Effector memory CD4-positive, alpha-beta T cell (primary cell): ENCODE measurements around the gene NATD1.

Source experiments
- DNase-seq, 3 donors: peaks; one replicate each; pipeline ENCODE4 v3.0.0-alpha.2; 2020
- H3K27ac ChIP-seq: 2 replicates; pipeline ENCODE4 v1.7.0; 2013; ENCODE audit warnings: mild to moderate bottlenecking, low read length, moderate library complexity; ENCODE audit not compliant: insufficient read depth, poor library complexity, severe bottlenecking
- H3K27me3 ChIP-seq: replicated peaks from 2 replicates; pipeline ENCODE4 v1.7.0; 2013; ENCODE audit warnings: mild to moderate bottlenecking, low read length; ENCODE audit not compliant: insufficient read depth, control insufficient read depth, poor library complexity, severe bottlenecking
- H3K36me3 ChIP-seq: 2 replicates; pipeline ENCODE4 v1.7.0; 2013; ENCODE audit warnings: mild to moderate bottlenecking, low read length, moderate library complexity; ENCODE audit not compliant: control insufficient read depth, insufficient read depth
- H3K4me1 ChIP-seq: 2 replicates; pipeline ENCODE4 v1.7.0; 2013; ENCODE audit warnings: low read length, mild to moderate bottlenecking; ENCODE audit not compliant: control insufficient read depth, insufficient read depth, poor library complexity, severe bottlenecking
- H3K4me3 ChIP-seq: 2 replicates; pipeline ENCODE4 v1.7.0; 2013; ENCODE audit warnings: low read length, low read depth, mild to moderate bottlenecking; ENCODE audit not compliant: insufficient read depth, poor library complexity, severe bottlenecking
- H3K9me3 ChIP-seq: 2 replicates; pipeline ENCODE4 v1.7.0; 2013; ENCODE audit warnings: mild to moderate bottlenecking, low read length, moderate library complexity; ENCODE audit not compliant: control insufficient read depth

The NATD1 gene

DNA sequence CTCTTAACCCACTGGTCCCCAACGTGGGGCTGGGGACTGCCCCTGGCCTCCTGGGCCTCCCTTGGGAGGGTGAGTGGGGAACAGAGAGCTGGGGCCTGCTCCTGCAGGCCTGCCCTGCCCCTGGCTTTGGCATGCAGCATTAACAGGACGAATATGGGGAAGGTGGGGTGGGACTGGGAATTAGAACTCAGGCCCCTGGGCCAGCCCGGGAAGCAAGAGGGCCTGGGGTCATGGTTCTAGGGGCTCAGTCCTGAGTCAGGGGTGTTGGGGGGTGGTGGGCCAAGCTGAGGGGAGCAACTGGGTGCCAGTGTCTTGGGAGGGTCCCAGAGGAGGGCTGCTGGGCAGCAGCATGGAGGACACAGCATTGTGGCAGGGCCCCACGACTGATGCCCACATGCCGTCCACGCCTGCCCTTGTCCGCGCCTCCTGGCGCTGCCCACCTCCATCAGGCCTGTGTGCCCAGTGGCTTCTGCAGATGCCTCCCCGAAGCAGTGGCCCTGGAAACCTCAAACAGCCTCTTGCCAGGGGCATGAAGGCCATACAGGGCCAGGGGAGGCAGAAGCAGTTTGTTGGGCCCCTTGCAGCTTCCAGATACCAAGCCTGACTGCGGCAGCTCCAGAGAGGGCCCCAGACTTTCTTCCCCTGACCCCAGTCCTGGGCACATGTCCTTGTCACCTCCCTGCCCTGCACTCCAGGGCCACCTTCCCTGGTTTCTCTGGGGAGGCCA, 36.1 kb upstream of the NATD1 start:
- H3K27ac ChIP-seq: peak overlapping the region; percentile 90
- no peak overlapping the region for H3K4me3 ChIP-seq

DNA sequence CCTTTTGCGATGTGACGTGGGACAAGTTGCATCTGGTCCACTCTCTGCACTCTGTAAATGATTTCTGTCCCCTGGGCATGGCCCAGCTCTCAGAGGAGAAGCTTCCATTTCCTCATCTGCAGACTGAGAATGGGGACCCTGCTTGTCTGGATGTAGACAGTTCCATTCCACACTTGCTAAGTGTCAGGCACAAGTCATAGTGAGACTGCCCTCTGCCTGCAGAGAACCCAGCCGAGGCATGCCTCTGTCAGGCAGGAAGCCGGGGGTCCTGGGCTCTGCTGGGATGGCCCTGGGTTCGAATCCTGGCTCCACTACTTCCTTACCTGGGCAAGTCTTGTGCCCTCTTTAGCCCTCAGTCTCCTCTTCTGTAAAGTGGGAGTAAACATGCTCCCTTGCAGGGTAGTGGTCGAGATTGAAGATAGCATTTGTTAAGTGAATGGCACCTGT, 35.4 kb upstream of the NATD1 start:
- Histone ChIP-seq H3K4me3 (peak overlapping the region; percentile 32), H3K9me3 (no peaks in the 10 kb centered on the region), H3K27me3 (no peaks in the 10 kb centered on the region), H3K27ac (peak overlapping the region; percentile 90), H3K4me1 (peaks cover 38% of the 10 kb centered on the region), H3K36me3 (no peaks in the 10 kb centered on the region)
- DNase-seq: peak in 1 of 3 donors; percentile 20

More for the DNA sequence above, 36.1 kb upstream of the NATD1 start:
- Histone ChIP-seq H3K9me3 (no peaks in the 10 kb centered on the region), H3K36me3 (no peaks in the 10 kb centered on the region), H3K4me1 (peaks cover 34% of the 10 kb centered on the region), H3K27me3 (no peaks in the 10 kb centered on the region)
- no peak for DNase-seq

GRCh38 chr17:21287703-21288449, 34.7 kb upstream of the NATD1 start:
- Histone ChIP-seq H3K27ac (peak overlapping the region; percentile 90), H3K4me1 (peaks cover 42% of the 10 kb centered on the region), H3K4me3 (peak overlapping the region; percentile 78), H3K27me3 (no peaks in the 10 kb centered on the region), H3K36me3 (no peaks in the 10 kb centered on the region), H3K9me3 (no peaks in the 10 kb centered on the region)
- peak; percentile 94 to 97 (median 96) for DNase-seq

- no peaks in the 10 kb centered on the region for H3K36me3 ChIP-seq
- no peak for DNase-seq
- H3K27ac ChIP-seq: peak overlapping the region; percentile 90
- peak overlapping the region; percentile 78 for H3K4me3 ChIP-seq
- no peaks in the 10 kb centered on the region for H3K27me3 ChIP-seq
- no peaks in the 10 kb centered on the region for H3K9me3 ChIP-seq
- peaks cover 42% of the 10 kb centered on the region for H3K4me1 ChIP-seq
Observed at GRCh38 chr17:21286909-21287702, 33.9 kb upstream of the NATD1 start.

GRCh38 chr17:21286066-21286770, 33.0 kb upstream of the NATD1 start:
- no peaks in the 10 kb centered on the region for H3K27me3 ChIP-seq
- H3K4me3 ChIP-seq: peak overlapping the region; percentile 78
- peak overlapping the region; percentile 90 for H3K27ac ChIP-seq
- no peaks in the 10 kb centered on the region for H3K9me3 ChIP-seq
- H3K4me1 ChIP-seq: peaks cover 42% of the 10 kb centered on the region
- no peak for DNase-seq
- H3K36me3 ChIP-seq: no peaks in the 10 kb centered on the region

DNA sequence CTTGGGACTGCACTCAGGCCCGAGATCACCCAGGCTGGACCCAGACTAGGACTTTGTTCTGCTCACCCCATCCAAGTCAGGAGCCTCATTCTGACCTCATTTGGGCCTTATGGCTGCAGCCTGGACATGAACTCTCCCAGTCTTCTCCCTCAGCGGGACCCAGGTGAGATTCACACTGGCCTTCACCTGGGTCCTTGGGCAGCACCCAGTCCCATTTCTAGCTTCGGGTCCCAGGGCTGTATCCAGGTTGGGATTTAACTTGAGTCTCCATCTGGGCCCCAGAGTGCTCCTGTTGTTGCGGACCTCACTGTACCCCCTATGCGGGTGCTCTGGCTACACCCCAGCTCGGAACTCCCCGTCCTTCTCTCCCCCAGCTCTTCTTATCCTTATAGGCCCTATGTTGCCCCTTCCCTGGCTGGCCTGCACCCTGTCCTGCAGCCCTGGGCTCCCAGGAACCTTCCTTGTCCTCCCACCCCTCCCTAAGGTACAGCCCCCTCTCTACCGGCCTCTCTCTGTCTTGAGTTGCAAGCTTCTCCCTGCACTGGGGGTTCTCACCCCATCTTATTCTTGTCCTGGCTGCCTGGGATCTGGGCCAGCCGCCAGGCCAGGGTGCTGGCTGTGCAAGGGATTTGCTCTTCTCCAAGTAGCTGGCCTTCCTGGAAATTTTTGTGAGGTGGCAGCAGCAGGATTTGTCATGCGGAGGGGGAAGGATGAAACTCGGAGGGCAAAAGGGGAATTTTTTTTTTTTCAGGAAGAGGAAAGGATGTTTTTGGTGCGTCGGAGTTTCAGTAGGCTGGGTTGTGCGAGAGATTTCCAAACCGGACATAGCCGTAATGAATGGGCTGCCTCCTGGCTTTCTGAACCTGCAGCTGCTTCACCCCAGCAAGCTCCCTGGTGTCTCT, 32.2 kb upstream of the NATD1 start:
- Histone ChIP-seq H3K9me3 (no peaks in the 10 kb centered on the region), H3K36me3 (no peaks in the 10 kb centered on the region), H3K4me1 (peaks cover 42% of the 10 kb centered on the region), H3K4me3 (peak overlapping the region; percentile 78), H3K27ac (peak overlapping the region; percentile 90), H3K27me3 (no peaks in the 10 kb centered on the region)
- DNase-seq: no peak

DNA sequence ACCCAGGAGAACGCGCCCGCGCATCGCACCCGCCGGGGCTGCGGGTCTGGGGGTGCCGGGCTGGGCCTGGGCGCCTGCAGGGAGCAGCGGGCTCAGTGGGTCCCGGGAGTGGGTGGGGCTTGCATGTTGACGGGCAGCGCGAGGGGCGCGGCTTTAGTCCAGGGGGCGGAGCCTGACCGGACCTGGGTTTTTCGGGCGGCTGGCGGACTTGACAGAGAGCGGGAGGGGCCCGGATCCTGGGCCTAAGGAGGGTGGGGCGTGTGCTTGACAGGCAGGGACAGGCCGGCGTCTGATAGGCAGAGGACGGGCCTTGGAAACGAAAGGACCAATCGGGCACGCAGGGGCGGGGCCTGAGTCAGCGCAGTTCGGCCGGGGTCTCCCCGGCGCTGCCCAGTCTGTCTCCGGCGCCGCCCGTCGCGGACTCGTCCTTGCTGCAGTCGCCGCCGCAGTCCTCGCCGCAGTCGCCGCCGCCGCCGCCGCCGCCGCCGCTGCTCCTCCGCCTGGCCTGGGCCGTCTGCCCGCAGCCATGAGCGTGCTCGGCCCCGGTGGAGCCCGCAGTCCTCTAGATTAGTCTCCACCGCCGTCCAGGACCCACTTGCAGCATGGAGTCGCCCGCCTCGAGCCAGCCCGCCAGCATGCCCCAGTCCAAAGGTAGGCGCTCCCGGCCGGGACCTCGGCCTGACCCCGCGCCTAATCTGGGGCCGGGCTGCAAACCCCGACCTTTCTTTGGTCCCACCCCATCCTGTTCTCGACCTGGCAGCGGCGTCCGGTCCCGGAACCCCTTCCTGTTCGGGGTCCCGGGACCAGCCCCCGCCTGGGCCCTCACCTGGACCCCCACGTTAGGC, 31.3 kb upstream of the NATD1 start, which contains the start of gene MAP2K3:
Gene MAP2K3 (plus strand): TSS at position 393 of the 845 bp plus-strand sequence. CDS start 210 bp downstream, at position 603.
- H3K27me3 ChIP-seq: no peaks in the 10 kb centered on the region
- H3K9me3 ChIP-seq: no peaks in the 10 kb centered on the region
- peak within 1 kb of the TSS; percentile 90 for H3K27ac ChIP-seq
- H3K4me3 ChIP-seq: peak within 1 kb of the TSS; percentile 78
- no peaks in the 10 kb centered on the region for H3K36me3 ChIP-seq
- peaks cover 47% of the 10 kb centered on the region for H3K4me1 ChIP-seq
- peak; percentile 92 to 97 (median 94) for DNase-seq

GRCh38 chr17:21283482-21284318, 30.5 kb upstream of the NATD1 start:
- H3K27ac ChIP-seq: peak overlapping the region; percentile 90
- H3K4me3 ChIP-seq: peak overlapping the region; percentile 78
- no peak for DNase-seq
- no peaks in the 10 kb centered on the region for H3K36me3 ChIP-seq
- H3K27me3 ChIP-seq: no peaks in the 10 kb centered on the region
- no peaks in the 10 kb centered on the region for H3K9me3 ChIP-seq
- peaks cover 45% of the 10 kb centered on the region for H3K4me1 ChIP-seq
